Dermis blood vessel endothelial cell (primary cell): ENCODE results near the gene KCNJ18. TPM values are rescaled to one million over a fixed set of nuclear protein-coding genes. Genes with fewer than 3 reads are reported as not detected.
"Not testable (repeated sequence)": the region's sequence is repeated elsewhere in the genome, so short reads cannot be mapped to it uniquely, and the experiment has no call there.

Experiments used
- DNase-seq: peaks from one replicate; pipeline ENCODE4 v3.0.0; 2010
- total RNA-seq: library from RNA; depleted of rRNA; stranded (reverse); fragments of >200 nt; gene quantifications from 2 replicates; pipeline ENCODE4 v1.2.3, GENCODE V29; 2014

Gene KCNJ18
- total RNA-seq, 1 donor from 2014 or later: not detected

DNA sequence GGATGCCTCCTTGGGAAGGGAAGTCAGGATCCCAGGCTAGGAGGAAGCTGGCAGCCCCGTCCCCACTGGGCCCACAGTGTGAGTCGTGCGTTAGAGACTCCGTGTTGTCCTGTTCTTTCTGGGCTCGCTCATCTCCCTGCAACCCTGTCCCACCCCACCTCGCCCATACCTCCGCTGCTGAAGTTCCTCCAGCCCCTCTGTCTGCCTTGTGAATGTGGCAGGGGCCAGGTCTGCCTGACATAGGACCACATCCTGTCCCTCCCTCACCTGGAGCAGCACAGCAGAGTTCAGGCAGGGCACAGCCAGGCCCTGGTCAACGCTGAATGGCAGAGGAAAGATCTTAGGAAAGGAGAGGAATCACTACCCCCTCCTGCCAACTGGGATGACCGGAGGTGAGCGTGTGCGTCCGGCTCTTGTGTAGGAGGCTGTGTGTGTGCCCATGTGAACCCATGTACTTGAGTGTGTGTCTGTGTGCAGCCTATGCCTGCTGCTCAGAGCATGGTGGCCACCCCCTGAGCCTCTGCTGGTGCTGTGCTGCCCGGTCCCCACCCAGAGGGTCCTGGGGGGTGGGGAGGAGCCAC is 12.8 kb downstream of the KCNJ18 start:
- no peak for DNase-seq

DNA sequence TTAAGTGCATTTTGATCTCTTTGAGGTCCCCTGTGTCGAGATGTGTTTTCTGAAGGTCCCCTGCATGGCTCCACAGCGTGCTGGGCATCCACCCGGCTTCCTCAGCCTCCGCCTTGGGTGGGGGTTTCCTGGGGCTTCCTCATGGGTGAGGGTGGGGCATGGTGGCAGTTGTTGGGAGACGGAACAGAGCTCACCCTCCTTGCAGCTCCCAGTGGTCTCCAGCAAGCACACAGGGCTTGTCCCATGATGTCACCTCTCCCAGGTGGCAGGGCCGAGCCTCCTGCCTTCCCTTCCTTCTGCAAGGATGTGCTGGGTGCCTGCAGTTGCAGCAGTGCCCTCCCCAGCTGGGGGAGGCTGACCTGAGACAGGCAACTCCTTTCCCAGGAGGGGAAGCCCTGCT is 13.4 kb downstream of the KCNJ18 start:
- not testable (repeated sequence) for DNase-seq

DNA sequence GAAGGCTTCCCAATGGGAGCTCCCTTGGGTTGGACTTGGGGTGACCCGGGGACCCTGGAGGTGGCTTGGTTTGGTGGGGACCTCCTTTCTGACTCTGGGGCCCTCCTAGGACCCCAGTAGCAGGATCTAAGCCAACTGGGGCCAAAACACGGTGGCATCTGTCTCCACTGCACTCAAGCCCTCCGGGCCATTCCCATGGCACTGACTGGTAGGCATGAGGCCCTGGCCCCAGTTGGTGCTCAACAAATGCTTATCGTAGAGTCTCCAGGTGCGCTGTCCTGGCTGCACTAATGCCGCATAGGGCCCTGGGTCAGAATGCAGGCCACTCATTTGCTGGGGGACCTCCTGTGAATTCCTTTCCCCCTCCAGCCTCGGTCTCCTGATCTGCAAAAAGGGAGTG is 14.2 kb downstream of the KCNJ18 start:
- not testable (repeated sequence) for DNase-seq

DNA sequence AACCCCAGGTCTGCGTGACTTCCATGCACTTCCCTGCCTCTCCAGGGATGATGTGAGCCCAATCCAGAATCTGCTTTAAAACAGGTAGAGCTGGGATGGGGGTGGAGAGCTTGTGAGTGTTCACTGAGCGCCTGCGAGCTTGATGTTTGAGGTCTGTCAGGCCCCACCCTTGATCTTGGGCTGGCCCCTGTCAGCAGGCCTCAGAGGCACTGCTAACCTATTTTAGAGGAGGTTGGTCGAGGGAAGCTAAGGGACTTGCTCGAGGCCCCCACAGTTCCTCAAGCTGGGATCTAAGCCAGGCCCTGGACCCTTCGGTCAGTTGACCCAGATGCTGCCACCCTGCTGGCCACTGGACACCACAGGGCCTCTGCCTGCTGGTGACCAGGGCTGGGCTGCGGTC is 14.8 kb downstream of the KCNJ18 start:
- not testable (repeated sequence) for DNase-seq

DNA sequence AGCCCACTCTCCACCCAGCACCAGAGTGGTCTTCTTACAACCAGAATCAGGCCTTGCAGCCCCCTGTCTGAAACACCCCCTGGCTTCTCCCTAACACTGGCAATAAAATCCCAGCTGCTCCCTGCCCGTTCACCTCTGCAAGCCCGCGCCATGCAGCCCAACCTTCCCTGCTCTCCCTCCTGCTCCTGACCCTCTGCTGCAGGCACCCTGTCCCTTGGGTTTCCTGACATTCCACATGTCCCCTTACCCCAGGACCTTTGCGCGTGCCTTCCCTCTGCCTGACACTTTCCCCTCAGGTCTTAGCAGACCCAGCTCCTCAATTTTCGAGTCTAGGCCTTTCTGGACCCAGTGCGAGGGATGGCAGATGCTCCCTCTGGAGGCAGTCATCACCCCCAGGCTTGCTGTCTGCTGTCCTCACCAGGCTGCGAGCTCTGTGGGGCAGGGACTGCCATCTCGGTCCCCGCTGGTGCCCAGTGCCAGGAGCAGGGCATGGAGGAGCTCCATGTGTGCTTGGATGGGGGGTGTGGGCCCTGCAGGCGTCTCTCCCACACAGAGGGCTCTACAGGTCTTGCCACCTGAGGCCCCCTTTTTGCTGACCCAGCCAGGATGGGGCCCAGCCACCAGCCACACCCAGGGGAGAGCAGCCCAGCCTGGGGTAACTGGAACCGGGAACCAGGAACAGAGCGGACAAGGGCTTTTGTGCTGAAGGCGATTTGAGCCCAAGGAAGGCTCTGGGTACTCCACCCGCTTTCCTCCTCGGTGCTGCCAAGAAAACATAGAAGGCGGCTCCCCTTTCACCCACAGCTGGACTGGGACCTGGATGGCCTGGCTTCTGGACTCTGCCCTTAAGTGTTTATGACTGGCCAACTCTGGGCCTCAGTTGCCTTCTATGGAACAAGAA is 15.6 kb downstream of the KCNJ18 start:
- DNase-seq: not testable (repeated sequence)

DNA sequence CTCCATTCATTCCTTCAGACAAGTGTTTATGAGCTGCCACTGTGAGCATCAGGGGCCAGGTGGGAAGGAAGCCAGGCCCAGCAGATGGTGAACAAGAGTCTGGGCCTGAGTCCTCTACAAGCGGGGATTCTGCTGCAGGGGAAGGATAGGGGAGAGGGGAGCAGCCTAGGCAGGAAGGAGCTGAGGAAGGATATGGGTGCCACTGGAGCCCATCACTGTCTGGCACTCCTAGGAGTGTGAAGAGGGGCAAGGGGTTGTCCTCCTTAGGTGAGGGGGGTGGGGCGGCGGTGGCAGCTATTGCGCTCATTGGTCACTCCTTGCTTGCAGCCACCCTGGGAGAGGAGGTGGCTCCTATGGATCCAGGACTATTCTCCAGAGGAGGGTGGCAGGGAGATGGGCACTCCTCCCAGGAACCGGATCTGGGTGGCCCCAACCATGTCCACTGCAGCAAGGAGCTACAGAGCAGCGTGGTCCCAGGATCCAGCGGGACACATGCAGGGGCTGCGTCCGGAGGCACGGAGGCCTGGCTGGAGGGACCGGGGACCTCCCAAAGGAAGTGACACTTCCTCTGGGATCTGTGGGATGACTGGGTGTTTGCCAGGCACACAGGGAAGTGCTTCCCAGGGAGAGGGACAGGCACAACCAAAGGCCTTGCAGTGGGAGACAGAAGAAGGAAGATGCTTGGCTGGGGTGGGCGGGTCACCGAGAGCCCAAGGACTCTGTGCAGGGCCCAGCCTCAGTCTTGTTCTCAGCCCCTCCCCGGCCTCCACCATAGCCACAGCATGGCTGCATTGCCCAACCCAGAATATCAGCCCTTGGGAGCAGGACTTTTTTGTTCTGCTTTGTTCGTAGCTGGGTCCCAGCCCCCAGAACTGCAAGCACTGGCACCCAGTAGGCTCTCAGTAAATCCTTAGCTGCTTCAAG is 16.6 kb downstream of the KCNJ18 start:
- not testable (repeated sequence) for DNase-seq

DNA sequence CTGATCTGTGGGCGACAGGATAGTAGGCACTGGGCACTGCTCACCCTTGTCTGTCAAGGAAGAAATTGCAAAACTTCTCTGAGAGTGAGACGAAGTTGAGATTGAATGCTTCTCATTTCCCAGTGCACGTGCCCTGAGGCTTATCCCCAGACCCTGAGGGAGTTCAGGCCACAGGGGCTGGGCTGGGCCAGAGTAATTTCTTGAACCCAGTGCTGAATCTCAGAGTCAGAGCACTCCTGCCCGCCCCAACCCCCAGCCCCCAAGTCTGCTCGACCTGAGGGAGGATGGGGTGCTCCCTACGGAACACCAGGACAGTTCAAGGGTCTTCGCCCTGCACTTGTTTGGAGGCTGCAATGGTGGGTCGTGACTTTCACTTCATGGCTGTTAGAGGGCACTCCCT is 17.7 kb downstream of the KCNJ18 start:
- not testable (repeated sequence) for DNase-seq

DNA sequence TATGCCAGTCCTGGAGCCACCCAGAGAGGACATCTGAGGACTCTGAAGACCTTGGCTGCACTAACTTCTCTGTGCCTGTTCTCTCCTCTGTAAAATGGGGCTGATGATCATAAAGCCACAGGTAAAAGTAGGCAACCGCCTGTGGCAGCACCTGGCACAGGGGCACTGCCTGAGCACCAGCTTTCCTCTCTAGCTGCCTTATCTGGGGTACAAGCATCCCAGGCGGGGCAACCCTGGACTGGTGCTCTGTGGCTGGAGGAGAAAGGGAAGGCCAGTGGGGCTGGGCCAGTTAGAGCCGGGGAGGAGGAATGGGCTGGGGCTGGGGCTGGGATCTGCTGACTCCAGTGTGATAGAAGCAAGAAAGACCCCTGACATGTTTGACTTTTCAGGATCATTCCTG is 18.2 kb downstream of the KCNJ18 start:
- not testable (repeated sequence) for DNase-seq

DNA sequence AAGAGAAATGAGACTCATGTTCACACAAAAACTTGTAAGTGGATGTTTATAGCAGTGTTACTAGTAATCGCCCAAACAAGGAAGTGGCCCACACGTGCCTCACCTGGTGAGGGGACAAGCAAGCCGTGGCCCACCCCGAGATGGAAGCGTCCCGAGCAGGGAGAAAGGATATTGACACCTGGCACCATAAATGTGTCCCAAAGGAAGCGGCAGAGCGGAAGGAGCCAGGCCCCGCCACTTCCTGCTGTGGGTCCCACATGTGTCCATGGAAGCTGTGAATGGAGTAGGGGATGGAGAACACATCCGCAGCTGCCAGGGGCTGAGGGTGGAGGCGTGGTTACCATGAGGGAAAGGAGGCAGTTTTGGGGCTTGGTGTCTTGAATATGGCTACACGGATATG is 18.9 kb downstream of the KCNJ18 start:
- DNase-seq: no peak

DNA sequence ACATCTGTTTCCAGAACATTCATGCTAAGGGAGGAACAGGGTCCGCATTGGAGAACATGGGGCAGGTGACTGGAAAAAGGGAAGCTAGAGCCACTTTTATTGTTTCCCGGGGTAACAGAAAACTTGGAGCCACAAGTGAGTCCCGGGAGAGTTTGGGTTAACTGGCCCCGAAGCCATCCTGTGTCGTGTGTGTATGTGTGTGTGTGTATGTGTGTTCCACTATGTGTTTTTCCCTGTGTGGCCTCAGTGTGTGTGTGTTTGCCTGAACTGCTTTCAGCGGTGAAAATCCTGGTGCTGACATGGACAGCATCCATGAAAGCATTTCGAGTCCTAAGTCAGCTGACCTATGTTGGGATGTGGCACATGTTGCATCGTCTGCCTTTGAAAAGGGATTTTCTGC is 20.7 kb downstream of the KCNJ18 start:
- DNase-seq: not testable (repeated sequence)

DNA sequence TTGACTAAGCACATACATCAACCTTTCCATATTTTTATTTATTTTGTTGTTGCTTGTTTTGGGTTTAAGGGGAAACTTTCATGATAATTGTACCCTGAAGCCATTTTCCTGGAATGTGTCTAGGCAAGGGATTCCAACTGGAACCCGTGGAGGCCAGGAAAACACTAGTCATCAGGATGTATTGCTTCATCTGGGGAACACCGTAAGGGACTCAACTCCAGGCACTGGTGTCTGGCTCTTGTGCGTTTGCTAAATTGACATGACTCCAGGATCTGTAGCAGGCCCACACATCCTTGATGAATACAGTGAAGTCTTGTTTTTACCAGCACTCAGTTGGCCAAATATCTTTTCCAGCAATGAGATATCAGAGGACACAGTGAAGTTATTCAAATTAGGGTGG is 21.3 kb downstream of the KCNJ18 start:
- DNase-seq: not testable (repeated sequence)

DNA sequence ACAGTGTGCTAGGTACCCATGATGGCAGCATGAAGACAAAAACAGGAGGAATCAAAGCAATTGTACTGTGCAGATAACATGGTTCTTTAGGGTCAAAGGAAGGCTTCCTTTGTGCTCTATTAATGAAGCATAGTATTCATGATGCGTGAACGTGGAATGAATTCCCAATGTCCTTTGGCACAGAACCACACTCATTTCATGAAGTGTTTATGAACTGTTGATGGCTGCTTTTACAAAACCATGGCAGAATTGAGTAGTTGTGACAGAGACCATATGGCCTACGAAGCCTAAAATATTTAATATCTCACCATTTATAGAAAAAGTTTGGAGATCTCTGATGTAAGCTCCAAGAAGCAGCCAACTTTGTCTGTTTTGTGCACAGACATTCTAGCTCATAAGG is 22.4 kb downstream of the KCNJ18 start:
- DNase-seq: not testable (repeated sequence)

DNA sequence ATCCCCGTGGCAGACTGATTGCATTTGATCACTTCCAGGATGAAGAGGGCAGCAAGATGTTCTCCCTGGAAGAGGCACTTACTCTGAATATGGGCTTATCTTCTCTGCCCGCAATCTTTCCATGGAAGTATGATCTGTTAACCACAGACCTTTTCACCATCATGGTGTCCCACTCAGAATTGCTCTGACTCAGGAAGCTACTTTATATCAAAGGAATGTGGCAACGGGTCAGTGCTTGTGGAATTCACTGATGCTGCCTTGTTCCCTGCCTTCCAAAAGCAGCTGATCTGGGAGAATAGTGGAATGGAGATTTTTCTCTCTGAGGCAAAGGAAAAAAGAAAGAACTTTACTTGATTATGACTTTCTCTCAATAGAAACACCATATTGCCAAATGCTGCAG is 23.6 kb downstream of the KCNJ18 start:
- not testable (repeated sequence) for DNase-seq

DNA sequence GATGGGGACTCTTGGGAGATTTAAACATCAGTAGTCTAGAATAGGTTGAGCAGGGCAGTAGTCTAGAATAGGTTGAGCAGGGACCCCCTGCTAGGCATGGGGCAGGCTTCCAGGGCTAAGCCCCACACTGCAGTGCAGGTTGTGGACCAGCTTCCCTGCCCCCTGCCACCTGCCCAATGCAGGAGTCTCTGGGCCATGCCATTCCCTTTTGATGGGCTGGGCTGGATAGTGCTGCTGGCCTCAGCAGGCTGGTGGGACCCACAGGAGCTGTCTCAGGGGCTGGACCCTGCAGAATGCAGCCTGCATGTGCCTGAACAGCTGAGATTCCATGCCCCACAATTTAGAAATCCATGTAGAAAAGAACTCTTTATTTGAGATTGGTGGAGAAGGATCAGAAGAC is 26.6 kb downstream of the KCNJ18 start:
- DNase-seq: not testable (repeated sequence)

DNA sequence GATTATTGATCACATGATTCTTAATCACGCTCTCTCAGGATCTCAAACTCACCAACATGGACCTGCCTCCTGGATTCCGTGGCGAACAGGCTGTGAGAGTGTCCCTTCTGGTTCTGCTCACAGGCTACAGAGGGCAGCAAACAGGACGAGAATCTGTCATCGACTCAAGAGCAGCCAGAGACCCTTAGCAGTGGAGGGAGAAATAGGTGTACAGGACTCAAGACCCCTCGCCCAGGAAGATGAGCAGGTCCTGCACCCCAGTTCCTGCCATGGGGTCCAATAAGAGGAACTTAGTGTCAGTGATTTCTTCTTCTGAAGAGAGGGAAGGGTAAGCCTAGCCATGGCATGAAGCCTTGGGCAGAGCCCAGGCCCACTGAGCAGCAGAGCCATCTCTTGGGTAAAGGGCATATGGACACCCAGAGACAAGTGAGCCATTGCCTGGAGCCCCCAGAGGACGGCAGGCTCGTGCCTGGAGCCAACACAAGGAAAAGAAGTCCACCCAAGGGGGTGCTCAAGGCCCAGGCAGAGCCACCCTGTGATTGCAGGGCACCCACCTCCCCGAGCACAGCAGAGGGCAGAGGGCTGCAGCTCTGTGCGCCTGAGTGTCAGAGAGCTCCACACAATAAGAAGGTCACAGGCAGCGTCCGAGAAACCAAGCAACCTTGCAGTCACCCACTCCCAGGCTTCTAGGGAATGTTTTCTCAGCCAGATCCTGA is 27.3 kb downstream of the KCNJ18 start:
- DNase-seq: not testable (repeated sequence)

DNA sequence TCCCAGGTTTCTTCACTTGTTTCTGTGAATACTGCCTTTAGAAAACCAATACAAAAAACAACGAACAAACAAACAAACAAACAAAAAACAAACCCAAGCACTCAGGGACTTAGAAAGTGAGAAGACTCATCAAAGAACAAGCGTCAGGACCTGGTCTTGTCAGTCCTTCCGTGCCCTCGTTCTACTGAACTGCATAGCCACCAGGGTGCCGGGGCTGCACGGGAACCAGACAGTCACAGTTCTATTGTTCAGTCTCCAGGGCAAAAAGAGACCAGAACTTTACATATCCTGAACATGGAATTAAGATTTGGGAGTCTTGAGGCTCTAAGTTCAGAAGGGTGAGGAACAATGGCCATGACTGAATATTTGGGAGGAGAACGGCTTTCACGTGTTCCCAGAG is 28.2 kb downstream of the KCNJ18 start:
- DNase-seq: not testable (repeated sequence)

DNA sequence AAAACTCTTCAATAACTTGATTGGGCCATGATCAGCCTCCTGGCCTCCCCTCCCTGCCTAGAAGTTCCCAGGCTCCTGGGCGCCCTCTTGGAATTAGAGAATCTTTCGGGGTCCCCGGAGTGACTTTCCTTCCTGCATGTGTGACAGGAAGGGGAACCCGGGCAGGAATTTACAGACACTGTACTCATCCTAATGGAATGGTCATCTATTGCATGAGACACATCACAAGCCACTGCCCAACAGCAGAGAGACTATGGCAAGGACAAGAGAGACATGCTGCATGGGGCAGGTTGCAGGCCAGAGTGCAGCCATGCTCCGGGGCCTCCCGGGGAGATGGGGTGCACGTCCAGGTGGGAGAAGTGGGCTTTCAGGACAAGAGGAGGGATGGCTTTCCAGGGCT is 29.9 kb downstream of the KCNJ18 start:
- DNase-seq: not testable (repeated sequence)

DNA sequence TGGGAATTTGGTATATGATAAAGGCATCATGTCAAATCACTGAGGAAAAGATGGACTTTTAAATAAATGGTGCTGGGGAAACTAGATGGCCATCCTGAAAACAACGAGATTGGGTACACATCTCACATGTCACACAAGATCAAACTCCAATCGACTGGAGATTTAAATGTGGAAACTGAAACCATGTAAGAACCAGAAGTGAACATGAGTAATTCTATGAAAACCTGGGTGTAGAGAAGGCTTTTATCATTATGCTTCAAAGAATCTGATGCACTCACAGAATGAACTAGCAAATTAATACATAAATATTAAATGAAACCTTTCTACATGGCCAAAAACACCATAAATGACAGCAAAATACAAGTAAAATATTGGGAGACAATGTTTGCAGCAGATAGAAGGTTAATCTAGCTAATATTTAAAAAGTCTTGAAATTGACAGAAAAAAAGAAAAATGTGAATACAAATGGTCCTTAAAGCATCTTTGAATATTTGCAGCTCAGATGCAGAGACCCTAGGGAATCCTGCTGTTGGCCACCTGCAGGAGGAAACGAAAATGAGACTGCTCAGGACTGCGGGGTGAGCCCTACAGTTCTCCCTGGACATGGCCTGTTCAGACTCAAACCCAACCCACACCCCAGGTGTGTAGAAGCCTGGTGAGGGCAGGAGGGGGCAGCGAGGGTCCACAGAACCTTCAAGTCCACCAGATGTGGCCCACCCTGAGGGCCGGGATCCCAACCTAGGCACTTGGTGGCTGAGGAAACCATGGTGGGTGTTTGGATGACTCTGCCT is 32.1 kb downstream of the KCNJ18 start:
- not testable (repeated sequence) for DNase-seq

DNA sequence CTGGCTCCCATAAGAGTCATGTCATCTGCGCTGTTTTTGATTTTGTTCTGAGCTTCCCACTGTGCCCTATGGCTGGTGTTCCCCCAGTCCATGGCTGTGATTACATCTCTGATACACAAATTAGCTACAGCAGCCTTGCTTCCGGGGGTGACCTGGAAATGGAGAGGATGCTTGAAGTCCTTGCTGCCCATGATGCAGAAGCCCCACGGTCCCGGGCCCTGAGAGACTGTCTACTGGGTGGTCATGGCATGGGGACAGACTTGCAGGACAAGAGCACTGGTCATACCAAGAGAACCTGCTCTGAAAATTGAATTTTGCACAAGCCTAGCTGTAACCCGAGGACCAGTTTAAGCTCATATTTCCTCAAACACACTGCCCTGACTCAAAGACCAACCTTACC is 38.8 kb downstream of the KCNJ18 start:
- not testable (repeated sequence) for DNase-seq

DNA sequence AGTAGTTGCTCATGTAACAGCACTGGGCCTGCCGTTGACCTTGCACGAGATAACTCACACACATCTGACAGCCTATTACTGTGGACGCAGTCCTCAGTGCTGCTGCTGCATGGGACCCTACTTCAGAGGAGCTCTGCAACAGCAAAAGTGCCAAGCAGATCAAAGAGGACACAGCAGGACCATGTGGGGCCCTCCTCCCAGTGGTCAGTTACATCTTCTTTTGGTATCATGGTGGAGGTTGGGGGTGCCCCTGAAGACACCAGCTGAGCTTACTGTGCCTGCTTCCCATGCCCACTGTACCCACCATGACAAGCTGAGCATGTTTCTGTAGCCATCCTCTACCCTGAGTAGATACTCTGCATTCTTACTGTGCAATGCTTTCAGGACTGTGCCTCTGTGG is 41.6 kb downstream of the KCNJ18 start:
- DNase-seq: not testable (repeated sequence)

DNA sequence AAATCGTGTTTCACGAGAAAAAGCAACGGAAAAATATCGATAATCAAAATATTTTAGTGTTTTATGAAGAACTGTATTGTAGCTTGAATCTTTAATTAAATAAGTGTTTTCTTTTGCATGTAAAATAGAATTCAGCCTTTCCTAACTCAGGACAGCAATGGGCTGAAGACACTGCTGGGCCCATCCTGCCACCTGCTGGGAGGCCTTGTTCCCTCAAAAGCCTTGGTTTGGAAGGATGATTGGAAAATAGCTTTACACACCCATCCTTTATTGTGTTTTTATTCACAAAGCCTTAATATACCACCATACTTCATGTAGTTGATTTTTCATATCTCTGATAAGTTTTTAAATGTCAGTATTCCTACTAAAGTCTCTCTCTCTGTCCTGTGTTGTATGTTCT is 43.5 kb downstream of the KCNJ18 start:
- not testable (repeated sequence) for DNase-seq
